Measurements from ENCODE around the gene ATP6V0D1. TPM values are rescaled to one million over a fixed set of nuclear protein-coding genes. Genes with fewer than 3 reads are reported as not detected.

The ATP6V0D1 gene
- 73.5 and 94.4 TPM in 2 replicates for total RNA-seq (ENCODE audit: low replicate concordance)
- long read RNA-seq, transcript ATP6V0D1-201 (8 exons, 1,716 nt) = major isoform, 77 of 81 reads
- long read RNA-seq, partial matches to known transcripts = 1 of 81 reads
- long read RNA-seq, other reads (novel, unspliced or antisense) = 3 of 81 reads

DNA sequence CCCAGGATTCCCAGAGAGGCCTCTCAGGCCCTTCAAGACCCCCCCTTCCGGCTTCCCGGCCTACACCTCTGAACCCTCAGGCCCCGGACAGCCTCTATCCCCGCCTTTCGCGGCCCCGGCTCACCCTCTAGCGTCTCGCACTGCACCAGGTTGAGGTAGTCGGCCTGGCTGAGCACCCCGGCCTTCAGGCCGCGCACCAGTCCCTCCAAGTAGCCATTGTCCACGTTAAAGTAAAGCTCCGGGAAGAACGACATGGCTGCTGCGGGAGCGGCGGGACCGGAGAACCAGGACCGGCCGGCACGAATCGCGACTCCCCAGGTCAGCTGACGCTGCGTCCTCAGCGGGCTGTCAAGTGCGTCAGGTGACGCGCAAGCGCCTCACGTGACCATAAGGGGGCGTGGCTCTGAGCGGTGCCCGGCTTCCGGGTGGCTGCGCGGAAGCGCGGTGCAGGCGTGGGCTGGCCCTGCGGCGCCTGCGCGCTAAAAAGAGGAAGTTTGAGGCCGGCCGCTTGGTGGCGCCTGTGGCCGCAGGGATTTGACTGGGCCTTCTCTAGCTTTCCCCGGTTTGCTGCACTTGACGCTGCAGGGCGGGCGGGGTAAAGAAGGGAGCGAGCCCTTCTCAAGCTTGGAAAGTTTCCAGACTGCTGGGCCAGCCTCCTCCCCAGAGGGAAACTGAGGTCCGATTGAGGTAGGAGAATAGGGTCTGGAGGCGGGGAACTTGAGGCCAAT lies at the start of gene ATP6V0D1:
TSS of gene ATP6V0D1 (minus strand) at position 325 of the 728 bp plus-strand sequence. CDS start at position 254, 71 bp downstream.
- Mint-ChIP-seq H3K9me3 (no peaks in the 10 kb centered on the region), H3K36me3 (no peaks in the 10 kb centered on the region), H3K27ac (peak within 1 kb of the TSS; percentile 100), H3K4me3 (peak within 1 kb of the TSS; percentile 100), H3K27me3 (no peaks in the 10 kb centered on the region), H3K4me1 (ENCODE audit: unreplicated experiment) (peaks cover 8% of the 10 kb centered on the region)
- TF ChIP-seq CTCF (conservative IDR thresholded peaks at IDR 0.05) = peak; percentile 93
- peak; percentile 100 for DNase-seq (ENCODE audit: extremely low spot score, unreplicated experiment)

- Mint-ChIP-seq H3K4me3 (peak overlapping the region; percentile 95), H3K27me3 (peaks cover 16% of the 10 kb centered on the region), H3K4me1 (ENCODE audit: unreplicated experiment) (peaks cover 23% of the 10 kb centered on the region), H3K36me3 (no peaks in the 10 kb centered on the region), H3K27ac (peak overlapping the region; percentile 88), H3K9me3 (no peaks in the 10 kb centered on the region)
- peak; percentile 70 for DNase-seq (ENCODE audit: extremely low spot score, unreplicated experiment)
- no peak for TF ChIP-seq CTCF (conservative IDR thresholded peaks at IDR 0.05)
Observed at GRCh38 chr16:67530013-67530939, 49.3 kb upstream of the ATP6V0D1 start.

- Mint-ChIP-seq H3K36me3 (no peaks in the 10 kb centered on the region), H3K9me3 (no peaks in the 10 kb centered on the region), H3K27me3 (peaks cover 20% of the 10 kb centered on the region), H3K4me3 (peak overlapping the region; percentile 95), H3K4me1 (ENCODE audit: unreplicated experiment) (peaks cover 27% of the 10 kb centered on the region), H3K27ac (peak overlapping the region; percentile 88)
- peak; percentile 68 for DNase-seq (ENCODE audit: extremely low spot score, unreplicated experiment)
- no peak for TF ChIP-seq CTCF (conservative IDR thresholded peaks at IDR 0.05)
Observed at GRCh38 chr16:67529582-67530012, 48.6 kb upstream of the ATP6V0D1 start.

GRCh38 chr16:67528870-67529581 lies 48.1 kb upstream of the ATP6V0D1 start:
- no peaks in the 10 kb centered on the region for H3K36me3 Mint-ChIP-seq
- H3K4me1 Mint-ChIP-seq (ENCODE audit: unreplicated experiment) = peaks cover 27% of the 10 kb centered on the region
- H3K27ac Mint-ChIP-seq = peak overlapping the region; percentile 88
- DNase-seq (ENCODE audit: extremely low spot score, unreplicated experiment) = peak; percentile 74
- peaks cover 21% of the 10 kb centered on the region for H3K27me3 Mint-ChIP-seq
- H3K9me3 Mint-ChIP-seq = no peaks in the 10 kb centered on the region
- no peak for TF ChIP-seq CTCF (conservative IDR thresholded peaks at IDR 0.05)
- peak overlapping the region; percentile 95 for H3K4me3 Mint-ChIP-seq

All from type B pancreatic cell (in vitro differentiated cells).